Activated CD8-positive, alpha-beta T cell treated with anti-CD3 and anti-CD28 coated beads for 36 hours (primary cell): ENCODE measurements around the gene APOA5. TPM values are rescaled to one million over a fixed set of nuclear protein-coding genes. Genes with fewer than 3 reads are reported as not detected.
"Not testable (repeated sequence)": the region's sequence is repeated elsewhere in the genome, so short reads cannot be mapped to it uniquely, and the experiment has no call there.

Experiments
- ATAC-seq: fragments of 200-7000 bp; cut with Tn5 transposase; one replicate; pipeline ENCODE4 v1.10.0; 2021; ENCODE audit warnings: mild to moderate bottlenecking, moderate library complexity
- CTCF ChIA-PET: fragments of 350-600 bp; sonication (Branson Sonifier 250); formaldehyde crosslinking; loops from one replicate; lab custom pipeline; 2021; ENCODE audit warnings: antibody characterized with exemption; lab: Charles Lee
- POLR2A ChIA-PET: fragments of 350-600 bp; sonication (Branson Sonifier 250); formaldehyde crosslinking; loops from one replicate; lab custom pipeline; 2021; ENCODE audit warnings: antibody characterized with exemption; lab: Charles Lee
- DNase-seq: peaks from one replicate; pipeline ENCODE4 v3.0.0-alpha.2; 2020
- H3K27ac Mint-ChIP-seq: one replicate; pipeline ENCODE4 v1.8.0; 2021; ENCODE audit warnings: mild to moderate bottlenecking, mixed read lengths
- H3K27me3 Mint-ChIP-seq: one replicate; pipeline ENCODE4 v1.8.0; 2021; ENCODE audit warnings: mixed read lengths
- H3K36me3 Mint-ChIP-seq: one replicate; pipeline ENCODE4 v1.8.0; 2021; ENCODE audit warnings: low read depth, mixed read lengths
- H3K4me1 Mint-ChIP-seq: one replicate; pipeline ENCODE4 v1.8.0; 2021; ENCODE audit warnings: low read depth, mixed read lengths
- H3K4me3 Mint-ChIP-seq: one replicate; pipeline ENCODE4 v1.8.0; 2021; ENCODE audit warnings: mild to moderate bottlenecking, moderate library complexity, mixed read lengths
- H3K9me3 Mint-ChIP-seq: one replicate; pipeline ENCODE4 v1.8.0; 2021; ENCODE audit warnings: mixed read lengths
- intact Hi-C: fragments of 100-400 bp; cut with micrococcal nuclease; formaldehyde crosslinking; loops from one replicate; pipeline ENCODE4 v1.10.0; 2022
- total RNA-seq, 2 experiments: library from RNA; stranded (reverse); gene quantifications; one replicate each; pipeline ENCODE4 v1.2.3, GENCODE V29; 2021
- TF ChIP-seq, protein P1 (sequence below): fragments of 200-600 bp; IDR thresholded peaks from one replicate; pipeline ENCODE4 v1.8.0; 2022; ENCODE audit warnings: antibody characterized with exemption, mild to moderate bottlenecking

APOA5 gene
- total RNA-seq, 2 experiments from 2014 or later, result not detected

DNA sequence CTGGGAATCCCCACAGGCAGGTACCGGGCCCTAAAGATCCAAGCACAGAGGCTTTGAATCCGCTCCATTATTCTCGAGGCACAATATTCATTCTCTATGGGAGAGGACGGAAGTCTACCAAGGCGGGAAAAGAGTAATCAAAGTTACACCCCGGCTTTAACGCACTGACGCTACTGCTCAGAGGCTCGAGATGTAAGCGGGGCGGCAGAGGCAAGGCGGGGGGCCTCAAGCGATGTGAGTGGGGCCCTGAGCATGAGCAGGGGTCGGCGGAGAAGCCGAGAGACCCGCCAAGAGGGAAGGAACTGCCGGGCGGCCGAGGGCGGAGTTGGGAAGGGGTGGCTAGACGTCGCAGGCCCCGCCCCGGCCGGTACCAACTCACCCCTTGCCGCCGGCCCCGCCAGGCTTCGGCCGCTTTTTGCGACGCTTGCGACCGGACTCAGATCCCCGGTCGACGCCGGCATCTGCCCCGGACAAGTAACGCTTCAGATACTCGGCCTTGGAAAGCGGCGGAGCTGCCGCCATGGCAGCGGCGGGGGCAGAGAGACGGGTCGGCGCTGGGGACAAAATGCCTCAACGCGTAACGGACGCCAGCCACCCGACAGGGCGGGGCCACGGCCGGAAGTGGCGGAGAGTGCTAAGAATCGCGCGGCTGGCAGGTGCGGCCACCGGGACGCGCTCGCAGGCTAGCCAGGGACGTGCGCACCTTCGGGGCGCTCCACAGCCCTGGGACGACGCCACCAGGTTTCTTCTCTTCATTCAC lies 19.1 kb downstream of the APOA5 start, which contains the start of gene BUD13:
Gene BUD13 (minus strand): TSS at position 545 of the 760 bp plus-strand sequence. CDS start 23 bp downstream, at position 522.
- peaks cover 51% of the 10 kb centered on the region for H3K4me1 Mint-ChIP-seq
- intact Hi-C loops, result no loop called here
- no peaks in the 10 kb centered on the region for H3K9me3 Mint-ChIP-seq
- ChIA-PET POLR2A (interaction anchor here (0.6 to 4.5 kb wide), 11 partner anchors 9 to 409 kb away, joined by 3 to 44 read pairs (median 5); partner anchors contain the start of genes APOA5 and ZPR1), CTCF (interaction anchor here (0.6 to 2.6 kb wide), 11 partner anchors 11 to 407 kb away, joined by 3 to 9 read pairs (median 3); partner anchors contain the start of genes APOA5 and ZPR1)
- H3K27ac Mint-ChIP-seq, result peak within 1 kb of the TSS; percentile 98
- H3K27me3 Mint-ChIP-seq, result no peaks in the 10 kb centered on the region
- TF ChIP-seq, protein P1, sequence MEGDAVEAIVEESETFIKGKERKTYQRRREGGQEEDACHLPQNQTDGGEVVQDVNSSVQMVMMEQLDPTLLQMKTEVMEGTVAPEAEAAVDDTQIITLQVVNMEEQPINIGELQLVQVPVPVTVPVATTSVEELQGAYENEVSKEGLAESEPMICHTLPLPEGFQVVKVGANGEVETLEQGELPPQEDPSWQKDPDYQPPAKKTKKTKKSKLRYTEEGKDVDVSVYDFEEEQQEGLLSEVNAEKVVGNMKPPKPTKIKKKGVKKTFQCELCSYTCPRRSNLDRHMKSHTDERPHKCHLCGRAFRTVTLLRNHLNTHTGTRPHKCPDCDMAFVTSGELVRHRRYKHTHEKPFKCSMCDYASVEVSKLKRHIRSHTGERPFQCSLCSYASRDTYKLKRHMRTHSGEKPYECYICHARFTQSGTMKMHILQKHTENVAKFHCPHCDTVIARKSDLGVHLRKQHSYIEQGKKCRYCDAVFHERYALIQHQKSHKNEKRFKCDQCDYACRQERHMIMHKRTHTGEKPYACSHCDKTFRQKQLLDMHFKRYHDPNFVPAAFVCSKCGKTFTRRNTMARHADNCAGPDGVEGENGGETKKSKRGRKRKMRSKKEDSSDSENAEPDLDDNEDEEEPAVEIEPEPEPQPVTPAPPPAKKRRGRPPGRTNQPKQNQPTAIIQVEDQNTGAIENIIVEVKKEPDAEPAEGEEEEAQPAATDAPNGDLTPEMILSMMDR, result no peak
- ATAC-seq (peak; percentile 94), DNase-seq (peak; percentile 95)
- H3K36me3 Mint-ChIP-seq, result peaks cover 40% of the 10 kb centered on the region
- peak within 1 kb of the TSS; percentile 92 for H3K4me3 Mint-ChIP-seq

DNA sequence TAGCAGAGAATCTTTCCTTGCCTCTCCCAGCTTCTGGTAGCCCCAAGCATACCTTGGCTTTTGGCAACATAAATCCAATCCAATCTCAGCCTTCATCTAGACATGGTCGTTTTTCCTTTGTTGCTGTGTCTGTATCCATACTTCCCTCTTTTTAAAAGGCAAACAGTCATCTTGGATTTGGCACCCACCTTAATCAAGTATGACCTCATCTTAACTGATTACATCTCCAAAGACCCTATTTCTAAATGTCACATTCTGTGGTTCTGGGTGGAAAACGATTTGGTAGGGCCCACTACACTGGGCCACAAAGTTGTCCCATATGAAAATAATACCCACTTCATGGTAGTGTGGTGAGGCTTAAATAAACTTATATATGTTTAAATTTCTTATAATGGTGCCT lies 19.7 kb downstream of the APOA5 start:
- Mint-ChIP-seq H3K36me3 (peaks cover 33% of the 10 kb centered on the region), H3K4me3 (peak overlapping the region; percentile 92), H3K9me3 (no peaks in the 10 kb centered on the region), H3K27me3 (no peaks in the 10 kb centered on the region), H3K4me1 (peaks cover 47% of the 10 kb centered on the region), H3K27ac (peak overlapping the region; percentile 98)
- intact Hi-C loops, result no loop called here
- ChIA-PET POLR2A (interaction anchor here (0.6 to 4.5 kb wide), 8 partner anchors 12 to 64 kb away, joined by 3 to 44 read pairs (median 5); partner anchors contain the start of genes APOA5 and ZPR1), CTCF (interaction anchor here (0.6 to 2.6 kb wide), 7 partner anchors 13 to 408 kb away, joined by 3 to 9 read pairs (median 3); partner anchors contain the start of gene ZPR1)
- TF ChIP-seq, protein P1, result no peak
- DNase-seq (no peak), ATAC-seq (no peak)

DNA sequence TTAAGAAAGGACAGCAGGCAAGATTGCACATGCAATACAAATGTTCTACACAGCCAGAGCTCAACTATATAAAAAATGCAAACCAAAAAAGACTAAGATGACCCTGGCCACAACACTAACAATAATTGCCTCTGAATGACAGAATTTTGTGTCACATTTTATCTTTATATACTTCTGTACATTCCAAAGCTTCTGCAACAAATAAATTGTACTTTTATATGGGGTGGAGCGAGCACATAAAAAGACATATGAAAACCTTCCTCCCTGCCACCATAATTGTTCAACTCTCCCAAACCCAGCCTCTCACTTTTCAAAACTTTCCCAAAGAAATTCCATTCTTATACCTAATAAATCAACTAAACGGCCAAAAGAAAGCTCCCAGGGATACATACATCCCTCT lies 29.5 kb downstream of the APOA5 start:
- DNase-seq (no peak), ATAC-seq (no peak)
- intact Hi-C loops, result no loop called here
- Mint-ChIP-seq H3K27me3 (no peaks in the 10 kb centered on the region), H3K27ac (no peak overlapping the region), H3K9me3 (no peaks in the 10 kb centered on the region), H3K4me1 (peaks cover 1% of the 10 kb centered on the region), H3K36me3 (peaks cover 41% of the 10 kb centered on the region), H3K4me3 (no peak overlapping the region)
- TF ChIP-seq, protein P1, result no peak
- CTCF ChIA-PET, result interaction anchor here (1.2 to 1.7 kb wide), 3 partner anchors 11 to 29 kb away, joined by 3 to 5 read pairs (median 4); partner anchors contain the start of gene BUD13
- POLR2A ChIA-PET, result interaction anchor here (0.9 kb wide), 1 partner anchor 24 kb away, joined by 3 read pairs; no protein-coding TSS in a partner anchor

DNA sequence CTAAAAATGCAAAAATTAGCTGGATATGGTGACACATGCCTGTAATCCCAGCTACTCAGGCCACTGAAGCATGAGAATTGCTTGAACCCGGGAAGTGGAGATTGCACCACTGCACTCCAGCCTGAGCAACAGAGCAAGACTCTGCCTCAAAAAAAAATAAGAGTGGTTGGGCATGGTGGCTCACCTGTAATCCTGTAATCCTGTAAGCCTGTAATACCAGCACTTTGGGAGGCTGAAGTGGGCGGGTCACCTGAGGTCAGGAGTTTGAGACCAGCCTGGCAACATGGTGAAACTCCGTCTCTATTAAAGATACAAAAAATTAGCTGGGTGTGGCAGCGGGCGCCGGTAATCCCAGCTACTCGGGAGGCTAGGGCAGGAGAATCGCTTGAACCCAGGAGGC lies 35.6 kb downstream of the APOA5 start:
- CTCF ChIA-PET, H3K9me3 Mint-ChIP-seq, H3K27me3 Mint-ChIP-seq, H3K27ac Mint-ChIP-seq, DNase-seq, H3K4me1 Mint-ChIP-seq, intact Hi-C loops, H3K4me3 Mint-ChIP-seq, ATAC-seq: not testable (repeated sequence)
- POLR2A ChIA-PET, result interaction anchor here (1.1 kb wide), 1 partner anchor 15 kb away, joined by 3 read pairs; no protein-coding TSS in a partner anchor
- peaks cover 44% of the 10 kb centered on the region for H3K36me3 Mint-ChIP-seq

DNA sequence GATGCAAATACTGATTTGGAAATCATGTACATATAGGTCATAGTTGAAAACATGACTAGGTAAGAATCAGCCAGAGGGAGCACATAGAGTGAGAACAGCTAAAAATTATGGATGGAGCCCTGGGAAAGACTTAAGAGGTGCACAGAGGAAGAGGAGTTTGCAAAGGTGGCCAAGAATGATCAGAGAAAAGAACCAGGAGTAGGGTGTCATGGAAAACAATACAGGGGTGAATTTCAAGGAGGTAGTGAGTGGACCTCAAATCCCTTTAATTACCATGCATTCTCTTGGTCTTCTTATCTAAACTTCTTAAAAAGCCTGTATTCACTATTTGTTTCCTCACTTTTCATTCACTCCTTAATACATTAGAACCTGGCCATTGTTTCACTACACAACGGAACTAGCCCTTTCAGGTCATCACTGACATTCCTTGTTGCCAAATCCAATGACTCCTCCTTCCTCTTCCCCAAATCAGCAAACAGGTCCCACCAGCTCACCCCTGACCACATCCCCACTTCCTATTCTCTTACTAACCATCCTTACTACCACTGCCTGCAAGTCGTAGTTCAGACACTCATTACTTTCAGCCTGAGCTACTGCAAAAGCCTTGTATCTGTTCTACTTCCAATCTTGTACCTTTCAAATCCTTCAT lies 41.5 kb downstream of the APOA5 start:
- ATAC-seq (no peak), DNase-seq (no peak)
- POLR2A ChIA-PET, result interaction anchor here (1.0 to 1.8 kb wide), 4 partner anchors 9 to 21 kb away, joined by 3 to 6 read pairs (median 3); no protein-coding TSS in a partner anchor
- intact Hi-C loops, result no loop called here
- TF ChIP-seq, protein P1, result no peak
- Mint-ChIP-seq H3K27ac (no peak overlapping the region), H3K27me3 (no peaks in the 10 kb centered on the region), H3K4me1 (no peaks in the 10 kb centered on the region), H3K4me3 (no peak overlapping the region), H3K9me3 (no peaks in the 10 kb centered on the region), H3K36me3 (peaks cover 34% of the 10 kb centered on the region)
- CTCF ChIA-PET, result interaction anchor here (1.4 kb wide), 1 partner anchor 11 kb away, joined by 4 read pairs; no protein-coding TSS in a partner anchor
